Measurements from ENCODE around the gene ZSCAN26.

The ZSCAN26 gene

DNA sequence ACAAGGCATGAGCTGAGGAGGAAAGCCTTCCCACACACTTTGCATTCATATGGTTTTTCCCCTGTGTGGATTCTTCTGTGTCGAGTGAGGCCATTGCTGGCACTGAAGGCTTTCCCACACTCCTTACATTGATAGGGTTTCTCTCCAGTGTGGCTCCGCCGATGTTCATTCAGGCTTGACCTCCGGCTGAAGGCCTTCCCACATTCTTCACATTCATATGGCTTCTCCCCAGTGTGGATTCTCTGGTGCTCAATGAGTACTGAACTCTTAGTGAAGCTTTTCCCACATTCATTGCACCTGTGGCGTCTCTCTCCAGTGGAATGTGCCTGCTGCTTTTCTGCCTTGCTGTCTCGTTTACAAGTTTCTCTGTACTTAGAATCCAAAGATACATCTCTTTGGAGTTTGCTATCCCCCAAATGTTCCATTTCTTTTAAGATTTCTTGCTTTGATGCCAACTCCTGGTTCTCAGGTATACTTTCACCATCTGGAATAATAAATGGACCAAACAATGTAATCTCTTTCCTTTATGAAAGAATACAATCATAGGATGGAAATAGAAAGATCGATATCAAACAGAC, 59.5 kb downstream of the ZSCAN26 start:
- DNase-seq (ENCODE audit: extremely low read depth, low read depth): no peak
- no peak for TF ChIP-seq CTCF (IDR thresholded peaks at IDR 0.05; ENCODE audit: low read depth, low read length)
